Activated CD8-positive, alpha-beta T cell treated with anti-CD3 and anti-CD28 coated beads, Interleukin-2, amount 10 ng/mL, durations not matched to agents 7 days and 5 days (primary cell): ENCODE measurements around the gene SPSB2. TPM values are rescaled to one million over a fixed set of nuclear protein-coding genes. Genes with fewer than 3 reads are reported as not detected.

Source experiments
- ATAC-seq: fragments of 150-1000 bp; cut with Tn5 transposase; one replicate; pipeline ENCODE4 v1.10.0; 2021; ENCODE audit warnings: moderate library complexity
- CTCF ChIA-PET: fragments of 350-600 bp; sonication (Branson Sonifier 250); formaldehyde crosslinking; loops from one replicate; lab custom pipeline; 2021; ENCODE audit warnings: antibody characterized with exemption; lab: Charles Lee
- POLR2A ChIA-PET: fragments of 350-600 bp; sonication (Branson Sonifier 250); formaldehyde crosslinking; loops from one replicate; lab custom pipeline; 2021; ENCODE audit warnings: antibody characterized with exemption; lab: Charles Lee
- DNase-seq: peaks from one replicate; pipeline ENCODE4 v3.0.0-alpha.2; 2020
- H3K27ac Mint-ChIP-seq: one replicate; pipeline ENCODE4 v1.8.0; 2021; ENCODE audit warnings: mild to moderate bottlenecking, mixed read lengths
- H3K27me3 Mint-ChIP-seq: one replicate; pipeline ENCODE4 v1.8.0; 2021; ENCODE audit warnings: low read depth, mixed read lengths
- H3K36me3 Mint-ChIP-seq: one replicate; pipeline ENCODE4 v1.8.0; 2021; ENCODE audit warnings: low read depth, mixed read lengths
- H3K4me1 Mint-ChIP-seq: one replicate; pipeline ENCODE4 v1.8.0; 2021; ENCODE audit warnings: low read depth, mixed read lengths
- H3K4me3 Mint-ChIP-seq: one replicate; pipeline ENCODE4 v1.8.0; 2021; ENCODE audit warnings: mild to moderate bottlenecking, mixed read lengths
- H3K9me3 Mint-ChIP-seq: one replicate; pipeline ENCODE4 v1.8.0; 2022; ENCODE audit warnings: mixed read lengths; ENCODE audit not compliant: insufficient read depth
- total RNA-seq, 2 experiments: library from RNA; stranded (reverse); gene quantifications; one replicate each; pipeline ENCODE4 v1.2.3, GENCODE V29; 2021

Gene SPSB2
- 10 to 100 TPM in 1 of 2 experiments, 1 to 10 TPM in 1; 10.0 to 11.2 TPM for total RNA-seq

- peak within 1 kb of the TSS; percentile 94 for H3K4me3 Mint-ChIP-seq
- ChIA-PET POLR2A (interaction anchor here (0.6 to 3.6 kb wide), 26 partner anchors 9 to 408 kb away, joined by 3 to 47 read pairs (median 5); partner anchors contain the start of genes C12orf57, CDCA3, COPS7A and MLF2), CTCF (interaction anchor here (0.7 to 6.1 kb wide), 39 partner anchors 7 to 303 kb away, joined by 3 to 121 read pairs (median 8); partner anchors contain the start of genes C12orf57, C1RL, CDCA3 and COPS7A)
- no peaks in the 10 kb centered on the region for H3K27me3 Mint-ChIP-seq
- peak within 1 kb of the TSS; percentile 96 for H3K27ac Mint-ChIP-seq
- H3K9me3 Mint-ChIP-seq = no peaks in the 10 kb centered on the region
- peaks cover 63% of the 10 kb centered on the region for H3K36me3 Mint-ChIP-seq
- H3K4me1 Mint-ChIP-seq = peaks cover 56% of the 10 kb centered on the region
- DNase-seq (peak; percentile 99), ATAC-seq (peak; percentile 78)
These were observed at the start of gene SPSB2 for GRCh38 chr12:6873094-6874014. Gene SPSB2, minus strand, starts transcription at chr12:6873303. Its CDS starts 402 bp downstream, at chr12:6872901.

GRCh38 chr12:6921996-6922946, 49.2 kb upstream of the SPSB2 start:
- POLR2A ChIA-PET = interaction anchor here (0.6 to 1.8 kb wide), 3 partner anchors 16 to 23 kb away, joined by 3 to 12 read pairs (median 5); partner anchors contain the start of genes C12orf57 and RNU7-1
- ATAC-seq (no peak), DNase-seq (no peak)
- H3K4me3 Mint-ChIP-seq = no peak overlapping the region
- peaks cover 56% of the 10 kb centered on the region for H3K4me1 Mint-ChIP-seq
- H3K27me3 Mint-ChIP-seq = no peaks in the 10 kb centered on the region
- no peaks in the 10 kb centered on the region for H3K9me3 Mint-ChIP-seq
- peaks cover 50% of the 10 kb centered on the region for H3K36me3 Mint-ChIP-seq
- CTCF ChIA-PET = interaction anchor here (0.7 to 4.8 kb wide), 9 partner anchors 15 to 190 kb away, joined by 3 to 31 read pairs (median 4); partner anchors contain the start of genes C12orf57, LPCAT3, RNU7-1 and SPSB2
- H3K27ac Mint-ChIP-seq = no peak overlapping the region

GRCh38 chr12:6921539-6921938, 48.4 kb upstream of the SPSB2 start:
- CTCF ChIA-PET = interaction anchor here (0.7 to 4.8 kb wide), 10 partner anchors 13 to 191 kb away, joined by 3 to 31 read pairs (median 4); partner anchors contain the start of genes C12orf57, LPCAT3, RNU7-1 and SPSB2
- Mint-ChIP-seq H3K27me3 (no peaks in the 10 kb centered on the region), H3K4me1 (peaks cover 55% of the 10 kb centered on the region), H3K36me3 (peaks cover 56% of the 10 kb centered on the region), H3K4me3 (no peak overlapping the region), H3K27ac (no peak overlapping the region), H3K9me3 (no peaks in the 10 kb centered on the region)
- ATAC-seq = no peak
- DNase-seq = no peak
- POLR2A ChIA-PET = interaction anchor here (1.2 to 1.8 kb wide), 2 partner anchors 16 to 22 kb away, joined by 5 to 12 read pairs; partner anchors contain the start of genes C12orf57 and RNU7-1

GRCh38 chr12:6919588-6919987, 46.5 kb upstream of the SPSB2 start:
- Mint-ChIP-seq H3K4me1 (peaks cover 63% of the 10 kb centered on the region), H3K36me3 (peaks cover 66% of the 10 kb centered on the region), H3K9me3 (no peaks in the 10 kb centered on the region), H3K27ac (peak overlapping the region; percentile 9), H3K4me3 (no peak overlapping the region), H3K27me3 (no peaks in the 10 kb centered on the region)
- CTCF ChIA-PET = interaction anchor here (1.0 kb wide), 2 partner anchors 24 to 50 kb away, joined by 3 read pairs; partner anchors contain the start of genes C12orf57 and RNU7-1
- DNase-seq = no peak
- ATAC-seq = no peak
- POLR2A ChIA-PET = interaction anchor here (1.8 kb wide), 1 partner anchor 24 kb away, joined by 10 read pairs; the partner anchor contains the start of genes C12orf57 and RNU7-1

- POLR2A ChIA-PET = interaction anchor here (1.4 to 2.4 kb wide), 3 partner anchors 26 to 53 kb away, joined by 3 to 14 read pairs (median 6); partner anchors contain the start of genes C12orf57, RNU7-1 and SPSB2
- peaks cover 54% of the 10 kb centered on the region for H3K36me3 Mint-ChIP-seq
- CTCF ChIA-PET = interaction anchor here (0.8 to 5.8 kb wide), 6 partner anchors 9 to 50 kb away, joined by 3 to 22 read pairs (median 4); partner anchors contain the start of genes SPSB2 and TPI1
These were observed 44.6 kb upstream of the SPSB2 start for GRCh38 chr12:6917491-6918231.

GRCh38 chr12:6916426-6917200, 43.5 kb upstream of the SPSB2 start:
- DNase-seq (no peak), ATAC-seq (no peak)
- Mint-ChIP-seq H3K27ac (peak overlapping the region; percentile 12), H3K36me3 (peaks cover 43% of the 10 kb centered on the region), H3K4me1 (peaks cover 53% of the 10 kb centered on the region), H3K27me3 (no peaks in the 10 kb centered on the region), H3K4me3 (peak overlapping the region; percentile 92), H3K9me3 (no peaks in the 10 kb centered on the region)
- ChIA-PET CTCF (interaction anchor here (0.8 to 5.8 kb wide), 7 partner anchors 11 to 49 kb away, joined by 3 to 22 read pairs (median 5); partner anchors contain the start of genes C12orf57, RNU7-1, SPSB2 and TPI1), POLR2A (interaction anchor here (0.6 to 2.4 kb wide), 7 partner anchors 21 to 51 kb away, joined by 3 to 14 read pairs (median 3); partner anchors contain the start of genes C12orf57, PTPN6, RNU7-1 and SPSB2)

More at GRCh38 chr12:6917491-6918231, 44.6 kb upstream of the SPSB2 start:
- ATAC-seq (no peak), DNase-seq (no peak)
- no peaks in the 10 kb centered on the region for H3K27me3 Mint-ChIP-seq
- no peak overlapping the region for H3K27ac Mint-ChIP-seq
- peaks cover 61% of the 10 kb centered on the region for H3K4me1 Mint-ChIP-seq
- H3K4me3 Mint-ChIP-seq = no peak overlapping the region
- no peaks in the 10 kb centered on the region for H3K9me3 Mint-ChIP-seq

GRCh38 chr12:6915789-6916285, 42.7 kb upstream of the SPSB2 start:
- Mint-ChIP-seq H3K36me3 (peaks cover 37% of the 10 kb centered on the region), H3K4me3 (peak overlapping the region; percentile 92), H3K9me3 (no peaks in the 10 kb centered on the region), H3K27me3 (peaks cover 4% of the 10 kb centered on the region), H3K27ac (peak overlapping the region; percentile 70), H3K4me1 (peaks cover 51% of the 10 kb centered on the region)
- no peak for ATAC-seq
- POLR2A ChIA-PET = interaction anchor here (0.6 to 2.4 kb wide), 4 partner anchors 22 to 45 kb away, joined by 3 to 14 read pairs (median 4); partner anchors contain the start of genes C12orf57, RNU7-1 and SPSB2
- DNase-seq = no peak
- CTCF ChIA-PET = interaction anchor here (2.3 to 5.8 kb wide), 2 partner anchors 43 to 49 kb away, joined by 7 to 22 read pairs; partner anchors contain the start of gene SPSB2

- peaks cover 51% of the 10 kb centered on the region for H3K4me1 Mint-ChIP-seq
- ChIA-PET CTCF (interaction anchor here (1.0 to 5.8 kb wide), 5 partner anchors 9 to 198 kb away, joined by 3 to 22 read pairs (median 4); partner anchors contain the start of gene SPSB2), POLR2A (interaction anchor here (0.7 to 3.9 kb wide), 10 partner anchors 9 to 64 kb away, joined by 3 to 32 read pairs (median 4); partner anchors contain the start of genes C12orf57, CDCA3 and RNU7-1)
- H3K27ac Mint-ChIP-seq = peak overlapping the region; percentile 84
- H3K4me3 Mint-ChIP-seq = peak overlapping the region; percentile 92
- no peaks in the 10 kb centered on the region for H3K9me3 Mint-ChIP-seq
- DNase-seq = no peak
- ATAC-seq = peak; percentile 2
- H3K27me3 Mint-ChIP-seq = peaks cover 5% of the 10 kb centered on the region
- peaks cover 37% of the 10 kb centered on the region for H3K36me3 Mint-ChIP-seq
These were observed 42.1 kb upstream of the SPSB2 start for GRCh38 chr12:6914947-6915788.
